Adrenal gland (tissue), 12 donors: ENCODE measurements around the gene MUC13. TPM values are rescaled to one million over a fixed set of nuclear protein-coding genes. Genes with fewer than 3 reads are reported as not detected.

ENCODE experiments used
- DNase-seq, 7 donors: peaks; one replicate each; pipeline ENCODE4 v3.0.0-alpha.2; 2019 to 2020
- H3K27ac ChIP-seq, 5 donors: fragments of 200-600 bp; sonication (generic) in 4 of 5; 1 replicate in 3 of 5; 2 replicates in 2 of 5; pipeline versions ENCODE4 v1.5.1 to v1.8.0; 2016 to 2020; ENCODE audit warnings: mild to moderate bottlenecking in 1 of 5
- H3K27me3 ChIP-seq: fragments of 200-600 bp; 2 replicates; pipeline ENCODE4 v1.8.0; 2021
- H3K36me3 ChIP-seq, 2 donors: fragments of 200-600 bp; replicated peaks in 1 of 2; 1 replicate in 1 of 2; 2 replicates in 1 of 2; pipeline versions ENCODE4 v1.5.1 to v1.8.0; 2018 to 2022
- H3K4me1 ChIP-seq, 2 donors: fragments of 200-600 bp; replicated peaks in 1 of 2; 1 replicate in 1 of 2; 2 replicates in 1 of 2; pipeline versions ENCODE4 v1.5.1 to v1.8.0; 2018 to 2021
- H3K4me3 ChIP-seq, 4 donors: fragments of 200-600 bp; sonication (generic) in 3 of 4; one replicate each; pipeline ENCODE4 v1.5.1; 2016 to 2018
- H3K9me3 ChIP-seq, 3 donors: fragments of 200-600 bp; sonication (generic) in 1 of 3; replicated peaks in 1 of 3; 1 replicate in 2 of 3; 2 replicates in 1 of 3; pipeline versions ENCODE4 v1.5.1 to v1.8.0; 2016 to 2021
- CTCF ChIP-seq, 6 experiments: fragments of 450-650 bp in 4 of 6; fragments of 200-600 bp in 2 of 6; sonication (generic) in 1 of 6; IDR thresholded peaks; 1 replicate in 5 of 6; 2 replicates in 1 of 6; pipeline versions ENCODE4 v1.5.1 to v1.8.0; 2016 to 2021; ENCODE audit warnings: antibody characterized with exemption in 6 of 6, mild to moderate bottlenecking in 2 of 6, moderate library complexity in 1 of 6
- POLR2A ChIP-seq, 2 donors: fragments of 450-650 bp; IDR thresholded peaks; one replicate each; pipeline ENCODE4 v1.6.1; 2017; ENCODE audit warnings: antibody characterized with exemption in 2 of 2, mild to moderate bottlenecking in 2 of 2, moderate library complexity in 1 of 2
- WGBS, 4 donors: extraction: QIAGEN DNeasy Blood & Tissue Kit in 2 of 4; methylation state at CpG; one replicate each; pipeline versions ENCODE4 v1.1.5 to v1.1.7; 2013 to 2017; 5-methylcytosine and 5-hydroxymethylcytosine counted together
- intact Hi-C, 2 donors: fragments of 100-400 bp; cut with DNase I; formaldehyde crosslinking; loops; one replicate each; pipeline versions ENCODE4 v1.14.1 to v1.15.0; 2022 to 2023
- polyA plus RNA-seq, 3 donors: library from polyadenylated mRNA; stranded (reverse); fragments of 200-250 nt in 2 of 3; fragments of 350-450 nt in 1 of 3; fragmentation: Illumina TruSeq in 1 of 3; extraction: RNeasy Lipid Tissue Mini Kit (QIAGEN cat#74804) in 1 of 3; gene quantifications; one replicate each; pipeline ENCODE4 v1.2.3, GENCODE V29; 2013 to 2014
- total RNA-seq, 9 donors: library from RNA; depleted of rRNA in 4 of 9; stranded (reverse); fragments of >200 nt in 4 of 9; fragments of 120-200 nt in 1 of 9; fragmentation: NEBNext Ultra II Directional in 1 of 9; extraction: Animal tissue kit (Norgen Biotek cat#: 25700) in 1 of 9; gene quantifications; one replicate each; pipeline versions ENCODE4 v1.1.0 to v1.2.4, GENCODE V29; 2013 to 2023
- donor health status: healthy with polysubstance abuse.
- donor health status: Bipolar disorder and iron deficiency.
- donor health status: DM: yes; HTN: yes; CAD: no.
- donor health status: DM: no; HTN: no; CAD: no.
- donor health status: DM: no; HTN: no; CAD: no.
- donor health status: DM: yes; HTN: yes; CAD: no.

MUC13 gene
- total and polyA plus RNA-seq, 12 donors: 0.06 to 2.6 (median 0.11) TPM; not detected in 5

DNA sequence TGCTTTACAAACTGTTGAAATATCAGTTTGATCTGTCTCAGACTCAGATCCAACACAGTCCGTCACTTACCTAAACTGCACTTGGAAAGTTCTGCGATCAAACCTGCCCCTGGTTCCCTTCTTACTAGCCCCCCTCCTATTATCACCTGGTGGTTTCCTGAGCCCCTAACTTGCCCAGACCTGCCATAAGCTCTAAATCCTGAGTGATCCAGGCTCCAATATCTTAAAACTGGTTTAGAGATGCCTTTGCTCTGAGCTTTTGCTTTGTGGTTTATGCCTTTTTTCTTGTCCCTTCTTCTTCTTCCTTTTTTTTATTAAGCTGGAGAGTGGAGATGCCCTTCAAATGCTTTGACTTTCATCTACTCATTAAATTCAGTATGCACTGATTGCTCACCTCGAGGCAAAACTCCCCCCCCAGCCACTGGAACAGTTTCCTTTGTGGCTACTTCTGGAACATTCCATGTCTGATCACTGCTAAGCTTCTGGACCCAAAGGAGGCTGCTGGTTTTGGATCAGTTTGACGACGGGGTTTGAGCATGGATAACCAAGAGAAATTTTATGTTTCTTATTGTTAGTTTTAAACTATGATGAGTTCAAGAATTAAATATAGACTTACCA is 43.9 kb downstream of the MUC13 start:
- Histone ChIP-seq H3K27ac (no peak overlapping the region), H3K9me3 (no peaks in the 10 kb centered on the region), H3K36me3 (no peaks in the 10 kb centered on the region), H3K4me3 (no peak overlapping the region), H3K4me1 (peaks cover 0 to 6% of the 10 kb centered on the region in 2 donors), H3K27me3 (no peaks in the 10 kb centered on the region)
- WGBS, 4 donors: 84 to 90% (median 88%) methylated on average over 5 of the region's 5 CpGs
- intact Hi-C loops: no loop called here
- no peak for TF ChIP-seq CTCF (IDR thresholded peaks at IDR 0.05)
- TF ChIP-seq POLR2A (IDR thresholded peaks at IDR 0.05): no peak
- DNase-seq: no peak

GRCh38 chr3:124888482-124889441 is 45.8 kb downstream of the MUC13 start:
- TF ChIP-seq POLR2A (IDR thresholded peaks at IDR 0.05) (no peak), CTCF (IDR thresholded peaks at IDR 0.05) (no peak)
- intact Hi-C loops: loop anchor here in 1 of 2 donors (5.0 kb wide), 1 partner anchor 101 kb away; no protein-coding TSS in a partner anchor
- no peak for DNase-seq
- Histone ChIP-seq H3K9me3 (no peaks in the 10 kb centered on the region), H3K27me3 (no peaks in the 10 kb centered on the region), H3K4me1 (peaks cover 0 to 20% of the 10 kb centered on the region in 2 donors), H3K27ac (no peak overlapping the region), H3K36me3 (no peaks in the 10 kb centered on the region), H3K4me3 (no peak overlapping the region)
- WGBS, 4 donors: 79 to 85% (median 82%) methylated on average over 8 of the region's 8 CpGs

DNA sequence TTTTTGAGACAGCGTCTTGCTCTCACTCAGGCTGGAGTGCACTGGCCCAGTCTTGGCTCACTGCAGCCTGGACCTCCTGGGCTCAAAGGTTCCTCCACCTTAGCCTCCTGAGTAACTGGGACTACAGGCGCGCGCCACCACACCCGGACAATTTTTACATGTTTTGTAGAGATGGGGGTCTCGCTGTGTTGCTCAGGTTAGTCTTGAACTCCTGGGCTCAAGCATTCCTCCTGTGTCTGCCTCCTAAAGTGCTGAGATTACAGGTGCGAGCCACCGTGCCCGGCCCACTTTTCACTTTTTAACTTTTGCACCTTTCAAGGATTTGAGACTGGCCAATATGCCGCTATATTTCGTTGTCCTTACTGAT is 46.6 kb downstream of the MUC13 start:
- intact Hi-C loops: loop anchor here in 1 of 2 donors (5.0 kb wide), 1 partner anchor 101 kb away; no protein-coding TSS in a partner anchor
- no peak for TF ChIP-seq POLR2A (IDR thresholded peaks at IDR 0.05)
- no peak for TF ChIP-seq CTCF (IDR thresholded peaks at IDR 0.05)
- Histone ChIP-seq H3K4me1 (peaks cover 0 to 25% of the 10 kb centered on the region in 2 donors), H3K4me3 (peak overlapping the region in 1 of 4 donors; percentile 68), H3K9me3 (no peaks in the 10 kb centered on the region), H3K27me3 (no peaks in the 10 kb centered on the region), H3K27ac (peak overlapping the region in 1 of 5 donors; percentile 87), H3K36me3 (no peaks in the 10 kb centered on the region)
- no peak for DNase-seq
- 86 to 92% (median 88%) methylated on average over 11 of the region's 11 CpGs for WGBS, 4 donors
